ENCODE results near the gene HNRNPLL. TPM values are rescaled to one million over a fixed set of nuclear protein-coding genes. Genes with fewer than 3 reads are reported as not detected.

HNRNPLL gene
- total and polyA plus RNA-seq, 2 of the 13 experiments (the other 11 are each of a cell fraction or from before 2014, with no cell fraction given): 49.4 to 103 TPM

DNA sequence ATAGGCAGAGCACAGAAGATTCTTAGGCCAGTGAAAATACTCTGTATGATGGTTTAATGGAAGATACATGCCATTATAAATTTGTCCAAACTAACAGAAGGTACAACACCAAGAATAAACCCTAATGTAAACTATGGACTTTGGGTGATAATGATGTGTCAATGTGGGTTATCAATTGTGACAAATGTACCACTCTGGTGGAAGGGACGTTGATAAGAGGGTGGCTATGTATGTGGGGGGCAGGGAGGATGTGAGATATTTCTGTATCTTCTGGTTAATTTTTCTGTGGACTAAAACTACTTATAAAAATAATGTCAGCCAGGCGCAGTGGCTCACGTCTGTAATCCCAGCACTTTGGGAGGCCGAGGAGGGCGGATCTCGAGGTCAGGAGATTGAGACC is 86.2 kb downstream of the HNRNPLL start (continued):
- TF ChIP-seq, protein P1, sequence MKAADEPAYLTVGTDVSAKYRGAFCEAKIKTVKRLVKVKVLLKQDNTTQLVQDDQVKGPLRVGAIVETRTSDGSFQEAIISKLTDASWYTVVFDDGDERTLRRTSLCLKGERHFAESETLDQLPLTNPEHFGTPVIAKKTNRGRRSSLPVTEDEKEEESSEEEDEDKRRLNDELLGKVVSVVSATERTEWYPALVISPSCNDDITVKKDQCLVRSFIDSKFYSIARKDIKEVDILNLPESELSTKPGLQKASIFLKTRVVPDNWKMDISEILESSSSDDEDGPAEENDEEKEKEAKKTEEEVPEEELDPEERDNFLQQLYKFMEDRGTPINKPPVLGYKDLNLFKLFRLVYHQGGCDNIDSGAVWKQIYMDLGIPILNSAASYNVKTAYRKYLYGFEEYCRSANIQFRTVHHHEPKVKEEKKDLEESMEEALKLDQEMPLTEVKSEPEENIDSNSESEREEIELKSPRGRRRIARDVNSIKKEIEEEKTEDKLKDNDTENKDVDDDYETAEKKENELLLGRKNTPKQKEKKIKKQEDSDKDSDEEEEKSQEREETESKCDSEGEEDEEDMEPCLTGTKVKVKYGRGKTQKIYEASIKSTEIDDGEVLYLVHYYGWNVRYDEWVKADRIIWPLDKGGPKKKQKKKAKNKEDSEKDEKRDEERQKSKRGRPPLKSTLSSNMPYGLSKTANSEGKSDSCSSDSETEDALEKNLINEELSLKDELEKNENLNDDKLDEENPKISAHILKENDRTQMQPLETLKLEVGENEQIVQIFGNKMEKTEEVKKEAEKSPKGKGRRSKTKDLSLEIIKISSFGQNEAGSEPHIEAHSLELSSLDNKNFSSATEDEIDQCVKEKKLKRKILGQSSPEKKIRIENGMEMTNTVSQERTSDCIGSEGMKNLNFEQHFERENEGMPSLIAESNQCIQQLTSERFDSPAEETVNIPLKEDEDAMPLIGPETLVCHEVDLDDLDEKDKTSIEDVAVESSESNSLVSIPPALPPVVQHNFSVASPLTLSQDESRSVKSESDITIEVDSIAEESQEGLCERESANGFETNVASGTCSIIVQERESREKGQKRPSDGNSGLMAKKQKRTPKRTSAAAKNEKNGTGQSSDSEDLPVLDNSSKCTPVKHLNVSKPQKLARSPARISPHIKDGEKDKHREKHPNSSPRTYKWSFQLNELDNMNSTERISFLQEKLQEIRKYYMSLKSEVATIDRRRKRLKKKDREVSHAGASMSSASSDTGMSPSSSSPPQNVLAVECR (CRISPR knock-in tag; IDR thresholded peaks at IDR 0.05; ENCODE audit: borderline replicate concordance): no peak
- TF ChIP-seq HIVEP1 (CRISPR knock-in tag; IDR thresholded peaks at IDR 0.05): no peak
- TF ChIP-seq ZNF17 (CRISPR knock-in tag; IDR thresholded peaks at IDR 0.05): no peak
- TF ChIP-seq, protein P2, sequence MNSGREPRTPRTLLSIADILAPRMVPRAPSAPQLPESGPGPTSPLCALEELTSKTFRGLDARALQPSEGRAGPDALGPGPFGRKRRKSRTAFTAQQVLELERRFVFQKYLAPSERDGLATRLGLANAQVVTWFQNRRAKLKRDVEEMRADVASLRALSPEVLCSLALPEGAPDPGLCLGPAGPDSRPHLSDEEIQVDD (CRISPR knock-in tag; IDR thresholded peaks at IDR 0.05; ENCODE audit: borderline replicate concordance): no peak
- TF ChIP-seq TEAD3 (CRISPR knock-in tag; optimal IDR thresholded peaks at IDR 0.05; ENCODE audit: borderline replicate concordance): no peak
- TF ChIP-seq, protein P3, sequence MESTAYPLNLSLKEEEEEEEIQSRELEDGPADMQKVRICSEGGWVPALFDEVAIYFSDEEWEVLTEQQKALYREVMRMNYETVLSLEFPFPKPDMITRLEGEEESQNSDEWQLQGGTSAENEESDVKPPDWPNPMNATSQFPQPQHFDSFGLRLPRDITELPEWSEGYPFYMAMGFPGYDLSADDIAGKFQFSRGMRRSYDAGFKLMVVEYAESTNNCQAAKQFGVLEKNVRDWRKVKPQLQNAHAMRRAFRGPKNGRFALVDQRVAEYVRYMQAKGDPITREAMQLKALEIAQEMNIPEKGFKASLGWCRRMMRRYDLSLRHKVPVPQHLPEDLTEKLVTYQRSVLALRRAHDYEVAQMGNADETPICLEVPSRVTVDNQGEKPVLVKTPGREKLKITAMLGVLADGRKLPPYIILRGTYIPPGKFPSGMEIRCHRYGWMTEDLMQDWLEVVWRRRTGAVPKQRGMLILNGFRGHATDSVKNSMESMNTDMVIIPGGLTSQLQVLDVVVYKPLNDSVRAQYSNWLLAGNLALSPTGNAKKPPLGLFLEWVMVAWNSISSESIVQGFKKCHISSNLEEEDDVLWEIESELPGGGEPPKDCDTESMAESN (CRISPR knock-in tag; conservative IDR thresholded peaks at IDR 0.05): no peak
- no peak for TF ChIP-seq ZNF589 (CRISPR knock-in tag; conservative IDR thresholded peaks at IDR 0.05)
- no peak for TF ChIP-seq ZKSCAN8 (CRISPR knock-in tag; IDR thresholded peaks at IDR 0.05; ENCODE audit: borderline replicate concordance)
- TF ChIP-seq, protein P4, sequence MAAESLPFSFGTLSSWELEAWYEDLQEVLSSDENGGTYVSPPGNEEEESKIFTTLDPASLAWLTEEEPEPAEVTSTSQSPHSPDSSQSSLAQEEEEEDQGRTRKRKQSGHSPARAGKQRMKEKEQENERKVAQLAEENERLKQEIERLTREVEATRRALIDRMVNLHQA (CRISPR knock-in tag; IDR thresholded peaks at IDR 0.05): no peak
- TF ChIP-seq FOXO1 (CRISPR knock-in tag; IDR thresholded peaks at IDR 0.05): no peak
- TF ChIP-seq ZNF207 (IDR thresholded peaks at IDR 0.05; ENCODE audit: borderline replicate concordance): no peak
- TF ChIP-seq, protein P5, sequence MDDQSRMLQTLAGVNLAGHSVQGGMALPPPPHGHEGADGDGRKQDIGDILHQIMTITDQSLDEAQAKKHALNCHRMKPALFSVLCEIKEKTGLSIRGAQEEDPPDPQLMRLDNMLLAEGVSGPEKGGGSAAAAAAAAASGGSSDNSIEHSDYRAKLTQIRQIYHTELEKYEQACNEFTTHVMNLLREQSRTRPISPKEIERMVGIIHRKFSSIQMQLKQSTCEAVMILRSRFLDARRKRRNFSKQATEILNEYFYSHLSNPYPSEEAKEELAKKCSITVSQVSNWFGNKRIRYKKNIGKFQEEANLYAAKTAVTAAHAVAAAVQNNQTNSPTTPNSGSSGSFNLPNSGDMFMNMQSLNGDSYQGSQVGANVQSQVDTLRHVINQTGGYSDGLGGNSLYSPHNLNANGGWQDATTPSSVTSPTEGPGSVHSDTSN (CRISPR knock-in tag; IDR thresholded peaks at IDR 0.05; ENCODE audit: borderline replicate concordance): no peak
